DMS53 treated with DMSO at 0.1 percent for 48 hours (cell line): ENCODE data around the gene SEL1L.
"Not testable (repeated sequence)": the region's sequence is repeated elsewhere in the genome, so short reads cannot be mapped to it uniquely, and the experiment has no call there.

Experiments used
- DNase-seq: peaks from one replicate; lab custom pipeline; 2025; ENCODE audit not compliant: unreplicated experiment; lab: John Stamatoyannopoulos, UW

The SEL1L gene

GRCh38 chr14:81529391-81529790, 4.3 kb downstream of the SEL1L start:
- DNase-seq, result peak; percentile 12

GRCh38 chr14:81525129-81525528, 8.5 kb downstream of the SEL1L start:
- no peak for DNase-seq

GRCh38 chr14:81523616-81524015, 10.0 kb downstream of the SEL1L start:
- no peak for DNase-seq

GRCh38 chr14:81523016-81523415, 10.6 kb downstream of the SEL1L start:
- DNase-seq, result no peak

GRCh38 chr14:81521356-81521755, 12.3 kb downstream of the SEL1L start:
- no peak for DNase-seq

- DNase-seq, result no peak
Measured at GRCh38 chr14:81519200-81520011, 14.2 kb downstream of the SEL1L start.

- DNase-seq, result no peak
Measured at GRCh38 chr14:81517798-81518398, 15.8 kb downstream of the SEL1L start.

- DNase-seq, result no peak
Measured at GRCh38 chr14:81516986-81517797, 16.5 kb downstream of the SEL1L start.

- not testable (repeated sequence) for DNase-seq
Measured at GRCh38 chr14:81515927-81516326, 17.7 kb downstream of the SEL1L start.

- DNase-seq, result not testable (repeated sequence)
Measured at GRCh38 chr14:81512826-81513225, 20.8 kb downstream of the SEL1L start.

GRCh38 chr14:81511111-81511904, 22.3 kb downstream of the SEL1L start:
- no peak for DNase-seq

GRCh38 chr14:81509838-81510452, 23.7 kb downstream of the SEL1L start:
- no peak for DNase-seq

- no peak for DNase-seq
Measured at GRCh38 chr14:81509321-81509720, 24.3 kb downstream of the SEL1L start.

- DNase-seq, result no peak
Measured at GRCh38 chr14:81506487-81506886, 27.2 kb downstream of the SEL1L start.

- DNase-seq, result no peak
Measured at GRCh38 chr14:81504864-81505263, 28.8 kb downstream of the SEL1L start.

- DNase-seq, result no peak
Measured at GRCh38 chr14:81485781-81486180, 47.9 kb downstream of the SEL1L start.

- no peak for DNase-seq
Measured at GRCh38 chr14:81485372-81485771, 48.3 kb downstream of the SEL1L start.

GRCh38 chr14:81484120-81484519, 49.5 kb downstream of the SEL1L start:
- DNase-seq, result no peak

GRCh38 chr14:81480741-81481140, 52.9 kb downstream of the SEL1L start:
- no peak for DNase-seq

GRCh38 chr14:81478446-81478845, 55.2 kb downstream of the SEL1L start:
- DNase-seq, result no peak

- DNase-seq, result no peak
Measured at GRCh38 chr14:81476816-81477215, 56.8 kb downstream of the SEL1L start.
